ENCODE measurements around the gene PTGS1.

Gene PTGS1

GRCh38 chr9:122370869-122371755, at the start of gene PTGS1:
TSS of gene PTGS1 (plus strand) at chr9:122371024. CDS start at chr9:122371085, 61 bp downstream.
- no peak for TF ChIP-seq GATA2 (IDR thresholded peaks at IDR 0.05; ENCODE audit: low read depth, low read length)
- TF ChIP-seq GATA3 (IDR thresholded peaks at IDR 0.05; ENCODE audit: low read depth, low read length), result no peak

- TF ChIP-seq GATA2 (IDR thresholded peaks at IDR 0.05; ENCODE audit: low read depth, low read length) (no peak), GATA3 (IDR thresholded peaks at IDR 0.05; ENCODE audit: low read depth, low read length) (no peak)
Observed at GRCh38 chr9:122322553-122322952, 48.3 kb upstream of the PTGS1 start.

GRCh38 chr9:122325124-122325523, 45.7 kb upstream of the PTGS1 start:
- no peak for TF ChIP-seq GATA3 (IDR thresholded peaks at IDR 0.05; ENCODE audit: low read depth, low read length)
- no peak for TF ChIP-seq GATA2 (IDR thresholded peaks at IDR 0.05; ENCODE audit: low read depth, low read length)

GRCh38 chr9:122327175-122327574, 43.6 kb upstream of the PTGS1 start:
- TF ChIP-seq GATA3 (IDR thresholded peaks at IDR 0.05; ENCODE audit: low read depth, low read length), result no peak
- no peak for TF ChIP-seq GATA2 (IDR thresholded peaks at IDR 0.05; ENCODE audit: low read depth, low read length)

- no peak for TF ChIP-seq GATA2 (IDR thresholded peaks at IDR 0.05; ENCODE audit: low read depth, low read length)
- TF ChIP-seq GATA3 (IDR thresholded peaks at IDR 0.05; ENCODE audit: low read depth, low read length), result no peak
Observed at GRCh38 chr9:122329597-122329996, 41.2 kb upstream of the PTGS1 start.

- TF ChIP-seq GATA3 (IDR thresholded peaks at IDR 0.05; ENCODE audit: low read depth, low read length), result no peak
- no peak for TF ChIP-seq GATA2 (IDR thresholded peaks at IDR 0.05; ENCODE audit: low read depth, low read length)
Observed at GRCh38 chr9:122331523-122331927, 39.3 kb upstream of the PTGS1 start.

GRCh38 chr9:122332083-122332482, 38.7 kb upstream of the PTGS1 start:
- TF ChIP-seq GATA3 (IDR thresholded peaks at IDR 0.05; ENCODE audit: low read depth, low read length), result no peak
- TF ChIP-seq GATA2 (IDR thresholded peaks at IDR 0.05; ENCODE audit: low read depth, low read length), result no peak

GRCh38 chr9:122332644-122333043, 38.2 kb upstream of the PTGS1 start:
- TF ChIP-seq GATA2 (IDR thresholded peaks at IDR 0.05; ENCODE audit: low read depth, low read length), result no peak
- no peak for TF ChIP-seq GATA3 (IDR thresholded peaks at IDR 0.05; ENCODE audit: low read depth, low read length)

GRCh38 chr9:122333169-122333808, 37.5 kb upstream of the PTGS1 start:
- TF ChIP-seq GATA3 (IDR thresholded peaks at IDR 0.05; ENCODE audit: low read depth, low read length) (no peak), GATA2 (IDR thresholded peaks at IDR 0.05; ENCODE audit: low read depth, low read length) (no peak)

GRCh38 chr9:122334916-122335315, 35.9 kb upstream of the PTGS1 start:
- TF ChIP-seq GATA3 (IDR thresholded peaks at IDR 0.05; ENCODE audit: low read depth, low read length), result no peak

- TF ChIP-seq GATA2 (IDR thresholded peaks at IDR 0.05; ENCODE audit: low read depth, low read length), result no peak
- no peak for TF ChIP-seq GATA3 (IDR thresholded peaks at IDR 0.05; ENCODE audit: low read depth, low read length)
Observed at GRCh38 chr9:122336189-122336588, 34.6 kb upstream of the PTGS1 start.

- no peak for TF ChIP-seq GATA3 (IDR thresholded peaks at IDR 0.05; ENCODE audit: low read depth, low read length)
- no peak for TF ChIP-seq GATA2 (IDR thresholded peaks at IDR 0.05; ENCODE audit: low read depth, low read length)
Observed at GRCh38 chr9:122336866-122337555, 33.8 kb upstream of the PTGS1 start.

- TF ChIP-seq GATA2 (IDR thresholded peaks at IDR 0.05; ENCODE audit: low read depth, low read length) (no peak), GATA3 (IDR thresholded peaks at IDR 0.05; ENCODE audit: low read depth, low read length) (no peak)
Observed at GRCh38 chr9:122337556-122337929, 33.3 kb upstream of the PTGS1 start.

- no peak for TF ChIP-seq GATA2 (IDR thresholded peaks at IDR 0.05; ENCODE audit: low read depth, low read length)
- TF ChIP-seq GATA3 (IDR thresholded peaks at IDR 0.05; ENCODE audit: low read depth, low read length), result no peak
Observed at GRCh38 chr9:122338536-122338935, 32.3 kb upstream of the PTGS1 start.

All from SH-SY5Y (cell line).